PC-9 (cell line): ENCODE results near the gene CDH18. TPM values are rescaled to one million over a fixed set of nuclear protein-coding genes. Genes with fewer than 3 reads are reported as not detected.

ENCODE experiments used
- BruUV-seq: library from RNA; stranded (reverse); fragments of 400-500 nt; replicated peaks from 2 replicates; lab custom pipeline; 2021; lab: Mats Ljungman, UMichigan
- CTCF ChIA-PET: fragments of 300-600 bp; sonication (Branson Sonifier 250); formaldehyde crosslinking; loops from one replicate; lab custom pipeline; 2022; ENCODE audit warnings: antibody characterized with exemption; lab: Charles Lee
- POLR2A ChIA-PET: fragments of 300-600 bp; sonication (Branson Sonifier 250); formaldehyde crosslinking; loops from one replicate; lab custom pipeline; 2022; ENCODE audit warnings: antibody characterized with exemption; ENCODE audit not compliant: unreplicated experiment; lab: Charles Lee
- DNase-seq, 2 experiments: peaks; one replicate each; pipeline versions ENCODE4 v3.0.0 to v3.0.0-alpha.2; 2015 to 2022; ENCODE audit warnings: mixed read lengths in 1 of 2
- H2AFZ ChIP-seq: fragments of 200-600 bp; sonication (generic); 2 replicates; pipeline ENCODE4 v1.8.1; 2017; ENCODE audit warnings: antibody characterized with exemption
- H3F3A ChIP-seq: fragments of 200-600 bp; sonication (generic); 2 replicates; pipeline ENCODE4 v1.8.1; 2017; ENCODE audit warnings: antibody characterized with exemption, mild to moderate bottlenecking, low read depth; ENCODE audit not compliant: insufficient read depth
- H3K27ac ChIP-seq: fragments of 200-600 bp; sonication (generic); 2 replicates; pipeline ENCODE4 v1.6.1; 2016; ENCODE audit warnings: mixed run types
- H3K27me3 ChIP-seq: fragments of 200-600 bp; sonication (generic); 2 replicates; pipeline ENCODE4 v1.6.1; 2016; ENCODE audit warnings: low read depth, mixed run types; ENCODE audit not compliant: insufficient read depth
- H3K36me3 ChIP-seq: fragments of 200-600 bp; sonication (generic); 2 replicates; pipeline ENCODE4 v1.6.1; 2016; ENCODE audit warnings: low read depth, mixed run types
- H3K4me1 ChIP-seq: fragments of 200-600 bp; sonication (generic); replicated peaks from 2 replicates; pipeline ENCODE4 v1.6.1; 2016; ENCODE audit warnings: mixed run types; ENCODE audit not compliant: insufficient read depth
- H3K4me2 ChIP-seq: fragments of 200-600 bp; sonication (generic); 2 replicates; pipeline ENCODE4 v1.6.1; 2017; ENCODE audit warnings: mixed run types
- H3K4me3 ChIP-seq: fragments of 200-600 bp; sonication (generic); 2 replicates; pipeline ENCODE4 v1.6.1; 2016; ENCODE audit warnings: mixed run types
- H3K79me2 ChIP-seq: fragments of 200-600 bp; sonication (generic); 2 replicates; pipeline ENCODE4 v1.6.1; 2017; ENCODE audit warnings: low read depth, mixed run types
- H3K9me2 ChIP-seq: fragments of 200-600 bp; sonication (generic); 2 replicates; pipeline ENCODE4 v1.8.1; 2017; ENCODE audit warnings: mild to moderate bottlenecking; ENCODE audit not compliant: insufficient read depth
- H3K9me3 ChIP-seq: fragments of 200-600 bp; sonication (generic); 2 replicates; pipeline ENCODE4 v1.8.1; 2016; ENCODE audit warnings: low read depth; ENCODE audit not compliant: insufficient read depth
- H4K20me1 ChIP-seq: fragments of 200-600 bp; sonication (generic); 2 replicates; pipeline ENCODE4 v1.8.1; 2017; ENCODE audit not compliant: insufficient read depth
- CTCF ChIP-seq: fragments of 200-600 bp; sonication (generic); conservative IDR thresholded peaks from 2 replicates; pipeline ENCODE4 v1.6.1; 2017; ENCODE audit warnings: mixed run types, antibody characterized with exemption, mild to moderate bottlenecking, moderate library complexity
- EZH2 ChIP-seq: fragments of 200-600 bp; sonication (generic); IDR thresholded peaks from 2 replicates; pipeline ENCODE4 v1.8.0; 2017; ENCODE audit warnings: antibody characterized with exemption, low read depth
- intact Hi-C: fragments of 100-400 bp; cut with micrococcal nuclease; formaldehyde crosslinking; loops from one replicate; pipeline ENCODE4 v1.10.0; 2022; ENCODE audit not compliant: unreplicated experiment
- total RNA-seq: library from RNA; stranded (reverse); gene quantifications from 2 replicates; pipeline ENCODE4 v1.2.3, GENCODE V29; 2021

Gene CDH18
- total RNA-seq, 1 experiment from 2014 or later, result not detected

- no peak overlapping the region for H3K27ac ChIP-seq
- H3K9me3 ChIP-seq, result no peaks in the 10 kb centered on the region; the same call in 1 of the 2 replicates
- no peaks in the 10 kb centered on the region for H3K79me2 ChIP-seq
- no peaks in the 10 kb centered on the region for H3K27me3 ChIP-seq
- no peaks in the 10 kb centered on the region for H3F3A ChIP-seq
- POLR2A ChIA-PET, result no interaction called here
- BruUV-seq, result no TSS peak
- peak overlapping the region; percentile 18; the same call in 1 of the 2 replicates for H2AFZ ChIP-seq
- no peak for DNase-seq
- CTCF ChIA-PET, result no interaction called here
- H3K4me2 ChIP-seq, result no peak overlapping the region
- peaks cover 11% of the 10 kb centered on the region for H3K4me1 ChIP-seq
- H3K36me3 ChIP-seq, result no peaks in the 10 kb centered on the region
- no peak overlapping the region for H3K4me3 ChIP-seq
- intact Hi-C loops, result no loop called here
- H4K20me1 ChIP-seq, result no peaks in the 10 kb centered on the region
- TF ChIP-seq CTCF, result no peak
- no peak for TF ChIP-seq EZH2
- no peaks in the 10 kb centered on the region for H3K9me2 ChIP-seq
Observed at GRCh38 chr5:19728571-19728970, 259.4 kb downstream of the CDH18 start.

- intact Hi-C loops, result no loop called here
- no peaks in the 10 kb centered on the region for H3K4me1 ChIP-seq
- no peaks in the 10 kb centered on the region for H3K9me3 ChIP-seq
- H3K27ac ChIP-seq, result no peak overlapping the region
- POLR2A ChIA-PET, result no interaction called here
- no peaks in the 10 kb centered on the region for H3K36me3 ChIP-seq
- no peak overlapping the region for H3K4me2 ChIP-seq
- no peak for TF ChIP-seq EZH2
- no peak for TF ChIP-seq CTCF
- no peak overlapping the region for H2AFZ ChIP-seq
- H3F3A ChIP-seq, result no peaks in the 10 kb centered on the region
- CTCF ChIA-PET, result no interaction called here
- no peaks in the 10 kb centered on the region for H3K9me2 ChIP-seq
- no peak overlapping the region for H3K4me3 ChIP-seq
- no peaks in the 10 kb centered on the region for H3K79me2 ChIP-seq
- no peaks in the 10 kb centered on the region for H3K27me3 ChIP-seq
- H4K20me1 ChIP-seq, result no peaks in the 10 kb centered on the region
- DNase-seq, result no peak
- BruUV-seq, result no TSS peak
Observed at GRCh38 chr5:19719109-19719508, 268.9 kb downstream of the CDH18 start.

GRCh38 chr5:19713740-19714139 lies 274.3 kb downstream of the CDH18 start:
- TF ChIP-seq EZH2 (no peak), CTCF (no peak)
- Histone ChIP-seq H3K9me2 (no peaks in the 10 kb centered on the region; the same call in 1 of the 2 replicates), H3K4me1 (no peaks in the 10 kb centered on the region), H3K4me3 (no peak overlapping the region), H3K4me2 (no peak overlapping the region), H3K27ac (no peak overlapping the region), H3K9me3 (no peaks in the 10 kb centered on the region), H2AFZ (0 out of 2 replicates have a peak overlapping the region, but pooled peaks have one; percentile 49), H3K79me2 (no peaks in the 10 kb centered on the region), H3F3A (no peaks in the 10 kb centered on the region; the same call in 1 of the 2 replicates), H3K36me3 (no peaks in the 10 kb centered on the region), H3K27me3 (no peaks in the 10 kb centered on the region), H4K20me1 (no peaks in the 10 kb centered on the region)
- POLR2A ChIA-PET, result no interaction called here
- CTCF ChIA-PET, result interaction anchor here (0.7 kb wide), 1 partner anchor 17 kb away, joined by 3 read pairs; no protein-coding TSS in a partner anchor
- intact Hi-C loops, result no loop called here
- DNase-seq, result no peak
- no TSS peak for BruUV-seq
